GM10847 (cell line): ENCODE results near the gene TMEM255B.

Source experiments
- POLR2A ChIP-seq: IDR thresholded peaks from 2 replicates; pipeline ENCODE4 v1.6.1; 2011; ENCODE audit not compliant: insufficient read length; ENCODE audit errors: extremely low read depth

The TMEM255B gene

DNA sequence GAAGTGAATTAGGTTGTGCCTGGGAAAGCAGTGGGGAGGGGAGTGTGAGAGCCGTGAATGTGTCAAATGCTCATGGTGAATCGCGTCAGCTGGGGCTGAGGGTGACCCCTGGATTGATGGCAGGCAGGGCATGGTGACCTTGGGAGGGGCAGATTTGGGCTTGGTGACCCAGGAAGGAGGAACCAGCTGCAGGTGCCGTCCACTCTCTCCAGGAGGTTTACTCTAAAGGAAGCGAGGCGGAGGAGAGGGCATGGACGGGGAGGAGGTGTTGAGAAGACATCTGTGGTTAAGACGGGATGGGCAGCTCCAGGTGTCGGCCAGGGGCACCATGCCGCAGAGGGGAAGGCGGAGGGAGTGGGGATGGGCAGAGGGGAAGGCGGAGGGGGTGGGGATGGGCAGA is 28.7 kb downstream of the TMEM255B start:
- TF ChIP-seq POLR2A: no peak

DNA sequence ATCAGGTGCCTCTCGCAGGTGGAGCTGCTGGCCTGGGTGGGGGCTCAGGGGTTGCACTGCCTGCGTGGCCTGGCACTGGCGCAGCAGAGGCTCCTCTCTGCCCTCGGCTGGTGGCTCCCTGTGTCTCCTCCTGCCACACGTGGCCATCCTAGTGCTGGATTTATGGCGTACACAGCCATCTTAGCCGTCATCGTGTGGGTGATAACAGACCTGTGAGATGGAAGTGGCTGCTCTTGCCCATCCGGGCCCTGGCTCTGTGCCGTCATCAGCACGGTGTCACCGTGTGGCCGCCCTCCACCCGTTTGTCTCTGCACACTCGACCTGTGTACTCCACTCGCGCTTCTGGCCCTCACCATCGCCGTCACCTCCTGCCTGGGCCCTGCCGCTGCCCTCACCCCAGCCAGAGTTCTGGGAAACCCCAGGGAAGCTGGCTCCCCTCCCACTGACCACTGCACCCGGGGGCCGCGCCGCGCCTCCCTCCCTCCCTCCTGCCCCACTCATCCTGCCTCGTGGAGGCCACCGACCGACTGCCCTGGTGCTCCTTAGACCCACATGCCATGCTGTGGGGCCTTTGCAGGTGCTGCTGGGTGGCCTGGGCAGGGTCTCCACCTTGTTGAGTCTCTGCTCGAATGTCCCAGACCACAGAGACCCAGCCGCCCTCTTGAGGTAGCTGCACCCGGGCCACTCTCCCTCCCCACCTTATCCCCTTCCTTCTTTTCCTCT is 29.5 kb downstream of the TMEM255B start:
- TF ChIP-seq POLR2A: no peak

DNA sequence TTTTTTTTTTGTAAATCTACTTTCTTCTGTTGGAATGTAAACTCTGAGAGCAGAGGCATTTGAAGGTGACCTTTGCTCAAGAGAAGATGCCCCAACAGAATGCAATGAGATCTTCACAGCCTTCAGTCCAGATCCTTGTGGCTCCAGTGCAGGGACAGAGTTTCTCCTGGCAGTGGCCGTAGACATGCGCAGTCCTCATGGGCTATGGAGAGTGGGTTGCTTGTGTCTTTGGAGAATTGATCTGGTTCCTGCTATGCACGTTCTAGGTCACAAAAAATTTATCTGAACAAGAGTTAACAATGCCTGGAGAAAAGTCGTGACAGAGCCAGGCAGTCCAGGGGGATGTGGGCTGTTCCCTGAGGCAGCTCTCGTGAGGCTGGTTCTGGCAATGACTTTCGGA is 30.1 kb downstream of the TMEM255B start:
- no peak for TF ChIP-seq POLR2A

DNA sequence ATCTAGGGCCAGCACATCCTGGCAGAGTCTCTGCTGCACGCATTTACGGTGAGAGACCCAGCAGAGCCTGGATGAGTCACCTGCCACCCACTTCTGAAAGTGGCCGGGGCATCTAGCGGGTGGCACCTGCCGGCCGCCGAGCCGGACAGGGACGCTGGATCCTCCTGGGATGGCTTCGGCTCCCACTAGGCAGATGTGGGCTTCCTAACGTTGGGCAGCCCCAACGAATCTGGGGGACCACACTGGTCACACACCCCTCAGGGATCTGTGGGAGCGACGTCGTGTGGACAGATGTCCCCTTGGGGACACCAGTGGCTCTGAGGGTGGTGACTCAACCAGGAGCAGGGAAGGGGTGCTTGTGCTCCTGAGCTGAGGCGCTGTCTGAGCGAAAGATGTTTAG is 32.2 kb downstream of the TMEM255B start:
- TF ChIP-seq POLR2A: no peak

DNA sequence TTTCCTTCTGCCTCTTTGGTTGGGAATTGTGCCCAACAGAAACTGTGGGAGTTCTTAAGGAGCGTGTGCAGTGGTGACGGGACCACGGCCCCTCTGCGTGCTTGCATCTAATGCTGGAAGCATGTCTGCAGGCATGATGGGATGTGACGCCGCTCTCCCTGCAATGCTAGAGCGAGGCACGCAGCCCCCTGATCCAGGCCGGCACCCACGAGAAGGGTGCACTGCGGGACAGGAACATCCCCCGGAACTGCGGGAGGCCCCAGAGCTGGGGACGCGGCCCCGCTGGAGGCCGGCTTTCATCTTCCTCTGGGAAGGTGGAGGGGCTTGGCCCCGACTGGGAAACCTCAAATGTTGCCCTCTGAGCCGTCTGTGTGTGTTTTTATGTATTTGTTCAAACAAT is 32.7 kb downstream of the TMEM255B start:
- no peak for TF ChIP-seq POLR2A

DNA sequence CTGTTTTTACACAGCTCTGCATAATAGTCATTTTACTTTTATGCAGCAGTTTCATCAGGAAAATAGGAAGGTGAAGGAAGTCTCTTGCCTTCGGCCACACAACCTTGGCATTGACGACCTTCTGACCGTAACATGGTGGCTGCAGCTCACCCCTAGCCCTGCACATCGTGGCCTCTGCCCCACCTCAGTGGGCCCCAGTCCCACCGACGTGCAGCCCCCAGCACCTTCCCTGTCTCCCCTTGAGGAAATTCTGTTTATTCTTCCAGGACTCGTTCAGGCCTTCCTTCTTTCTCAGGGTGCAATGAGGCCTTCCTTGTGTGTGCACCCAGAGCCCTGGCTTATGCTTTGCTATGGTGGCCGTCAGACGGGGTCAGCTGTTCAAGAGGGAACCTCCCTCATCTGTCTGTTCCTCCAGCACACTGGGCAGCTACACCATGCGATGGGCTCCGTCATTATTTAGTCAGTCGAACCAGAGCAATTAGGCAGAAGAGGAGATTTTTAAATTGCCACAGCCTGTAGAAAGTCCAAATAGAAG is 33.3 kb downstream of the TMEM255B start:
- no peak for TF ChIP-seq POLR2A

DNA sequence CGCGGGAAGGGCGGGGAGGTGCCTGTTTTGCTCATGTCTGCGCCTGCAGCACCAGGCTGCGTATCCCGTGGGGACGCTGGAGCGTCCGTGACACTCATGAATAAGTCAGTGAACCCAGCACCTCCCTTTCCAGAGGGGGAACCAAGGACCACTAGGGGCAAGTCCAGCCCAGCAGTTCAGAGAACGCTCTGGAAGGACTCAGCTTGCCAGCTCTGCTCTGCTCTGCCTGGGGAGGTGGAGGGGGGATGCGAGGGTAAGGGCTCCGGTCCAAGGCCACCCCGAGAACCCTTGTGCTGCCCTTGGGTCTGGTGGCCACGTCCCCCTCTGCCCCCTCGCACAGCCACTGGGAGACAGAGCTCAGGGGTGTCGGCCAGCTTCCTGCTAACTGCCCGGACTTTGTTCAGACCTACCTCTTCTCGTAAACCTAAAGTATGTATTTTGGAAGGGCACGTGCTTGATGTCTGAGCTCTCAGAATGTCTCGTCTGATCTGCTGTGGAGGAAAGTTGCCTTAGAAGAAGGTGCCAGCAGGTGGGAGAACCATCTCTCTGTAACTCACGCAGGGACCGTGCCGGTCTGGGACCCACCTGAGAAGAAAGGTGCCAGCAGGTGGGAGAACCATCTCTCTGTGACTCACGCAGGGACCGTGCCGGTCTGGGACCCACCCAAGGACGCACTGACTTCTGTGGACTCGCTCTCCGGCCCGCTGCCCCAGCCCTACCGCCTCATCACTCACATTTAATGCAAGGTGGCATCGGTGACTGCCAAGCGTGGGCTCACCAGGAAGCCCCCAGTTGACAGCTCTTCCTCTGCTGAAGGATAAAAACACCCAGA is 34.1 kb downstream of the TMEM255B start:
- no peak for TF ChIP-seq POLR2A

DNA sequence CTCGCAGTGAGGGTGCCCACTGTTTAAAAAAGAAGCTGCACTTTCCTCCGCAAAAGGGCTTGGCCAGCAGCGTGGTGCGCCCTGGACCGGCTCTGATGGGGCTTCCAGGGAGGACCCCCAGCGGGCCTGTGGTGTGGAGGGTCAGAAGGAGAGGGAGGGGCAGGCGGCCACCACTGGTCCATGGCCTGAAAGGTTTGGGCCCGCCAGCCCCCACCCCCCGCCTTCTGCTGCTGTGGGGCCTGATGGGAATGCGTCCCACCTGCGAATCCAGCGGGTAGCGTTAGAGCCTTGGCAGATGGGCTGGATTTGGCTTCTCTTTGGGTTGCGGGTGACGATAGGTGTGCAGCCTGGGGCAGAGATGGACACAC is 34.7 kb downstream of the TMEM255B start:
- no peak for TF ChIP-seq POLR2A

DNA sequence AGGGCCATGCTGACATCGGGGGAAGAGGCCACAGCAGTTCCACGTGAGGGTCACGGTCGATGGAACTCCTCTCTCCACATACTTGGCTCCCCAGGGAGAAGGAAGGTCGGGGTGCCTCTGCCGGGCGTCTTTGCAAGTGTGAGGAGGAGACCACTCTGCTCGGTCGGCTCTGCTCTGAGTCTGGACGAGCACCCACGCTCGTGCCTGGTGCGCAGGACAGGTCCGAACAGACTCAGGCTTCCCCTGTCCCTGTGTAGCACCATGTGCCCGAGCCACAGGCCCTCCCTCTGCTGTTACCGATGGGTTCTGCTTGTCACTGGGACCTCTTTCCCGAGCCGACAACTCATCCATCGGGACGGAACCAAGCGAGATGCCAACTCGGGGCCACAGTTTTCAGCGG is 35.1 kb downstream of the TMEM255B start:
- no peak for TF ChIP-seq POLR2A

DNA sequence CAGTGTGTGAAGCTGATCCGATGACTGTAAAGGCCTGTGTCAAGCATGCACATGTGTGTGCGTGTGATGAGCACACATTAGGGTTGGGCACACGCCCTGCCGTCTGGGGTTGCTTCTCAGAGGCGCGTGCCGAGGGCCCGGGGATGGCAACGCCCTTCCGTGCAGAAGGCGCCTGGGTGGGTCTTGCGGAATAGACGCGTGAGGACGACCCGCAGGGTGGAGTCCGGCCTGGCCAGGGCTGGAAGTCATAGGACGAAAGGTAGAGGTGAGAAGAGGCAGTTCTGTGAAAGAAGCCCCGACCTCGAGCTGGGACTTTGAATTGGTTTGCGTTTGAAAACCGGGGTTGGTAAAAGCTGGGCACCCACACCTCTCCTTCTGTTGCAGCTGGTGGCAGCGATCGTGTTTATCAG is 35.7 kb downstream of the TMEM255B start:
- TF ChIP-seq POLR2A: no peak

DNA sequence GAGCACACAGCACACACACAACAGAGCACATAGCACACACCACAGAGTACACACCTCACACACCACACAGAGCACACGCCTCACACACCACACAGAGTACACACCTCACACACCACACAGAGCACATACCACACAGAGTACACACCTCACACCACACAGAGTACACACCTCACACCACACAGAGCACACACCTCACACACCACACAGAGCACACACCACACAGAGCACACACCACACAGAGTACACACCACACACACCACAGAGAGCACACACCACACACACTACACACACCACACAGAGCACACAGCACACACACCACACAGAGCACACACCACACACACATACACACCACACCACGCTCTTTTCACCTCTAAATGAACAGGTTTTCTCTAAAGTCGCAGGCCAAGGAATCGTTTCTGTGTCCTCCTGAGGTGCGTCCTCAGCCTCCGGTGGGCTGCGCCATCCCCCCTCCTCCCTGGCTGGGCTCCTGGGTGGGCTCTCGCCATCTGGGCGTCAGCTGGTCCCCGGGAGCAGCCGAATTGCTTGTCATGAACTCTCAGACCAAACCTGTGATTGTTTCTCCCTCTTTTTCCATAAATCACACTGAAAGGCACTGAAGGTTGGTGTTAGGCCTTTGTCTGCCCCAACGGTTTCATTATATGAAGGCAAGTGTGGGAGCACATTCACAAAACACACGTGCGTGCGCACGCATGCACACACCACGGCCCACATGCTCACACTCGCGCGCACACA is 37.4 kb downstream of the TMEM255B start:
- TF ChIP-seq POLR2A: no peak

DNA sequence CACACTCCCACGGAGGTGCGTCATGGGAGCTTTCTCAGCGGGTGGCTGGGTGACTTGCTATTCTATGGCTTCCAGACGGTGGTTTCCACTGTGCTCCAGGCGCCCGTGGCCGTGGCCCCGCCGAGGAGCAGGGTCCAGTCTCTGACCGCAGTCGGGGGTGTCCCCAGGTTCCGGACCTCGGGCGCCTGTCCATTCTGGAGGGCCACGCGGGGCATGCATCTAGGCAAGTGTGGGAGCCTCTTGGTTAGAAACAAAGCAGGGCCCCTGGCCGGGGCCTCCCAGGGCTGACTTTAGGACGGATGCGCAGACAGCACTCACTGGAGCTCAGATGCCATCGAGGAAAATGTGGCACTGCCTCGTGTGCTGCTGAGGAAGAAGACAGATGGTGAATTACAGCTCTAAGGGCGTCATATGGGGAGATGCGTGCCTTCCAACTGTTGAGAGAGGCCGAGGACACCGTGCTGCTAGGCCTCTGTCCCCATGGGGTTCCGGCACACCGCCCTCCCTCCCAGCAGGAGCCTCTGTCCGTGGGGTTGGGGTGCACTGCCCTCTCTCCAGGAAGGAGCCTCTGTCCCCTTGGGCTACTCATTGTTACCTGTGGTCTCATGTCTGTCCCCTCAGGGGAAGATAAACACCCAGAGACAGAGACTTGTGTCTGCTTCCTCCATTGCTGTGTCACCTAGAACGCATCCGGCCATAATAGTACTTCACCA is 38.1 kb downstream of the TMEM255B start:
- TF ChIP-seq POLR2A: no peak

DNA sequence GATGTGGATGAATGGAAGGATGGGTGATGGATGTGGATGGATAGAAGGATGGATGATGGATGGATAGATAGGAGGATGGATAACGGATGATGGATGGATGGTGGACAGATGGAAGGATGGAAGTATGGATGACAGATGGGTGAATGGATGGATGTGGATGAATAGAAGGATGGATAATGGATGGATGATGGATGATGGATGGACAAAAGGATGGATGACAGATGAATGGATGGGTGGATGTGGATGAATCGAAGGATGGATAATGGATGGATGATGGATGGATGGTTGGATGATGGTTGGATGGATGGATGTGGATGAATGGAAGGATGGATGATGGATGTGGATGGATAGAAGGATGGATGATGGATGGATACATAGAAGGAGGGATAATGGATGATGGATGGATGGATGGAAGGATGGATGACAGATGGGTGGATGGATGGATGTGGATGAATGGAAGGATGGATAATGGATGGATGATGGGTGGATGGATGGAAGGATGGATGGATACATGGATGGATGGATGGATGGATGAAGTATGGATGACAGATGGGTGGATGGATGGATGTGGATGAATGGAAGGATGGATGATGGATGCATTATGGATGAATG is 39.3 kb downstream of the TMEM255B start:
- TF ChIP-seq POLR2A: no peak

DNA sequence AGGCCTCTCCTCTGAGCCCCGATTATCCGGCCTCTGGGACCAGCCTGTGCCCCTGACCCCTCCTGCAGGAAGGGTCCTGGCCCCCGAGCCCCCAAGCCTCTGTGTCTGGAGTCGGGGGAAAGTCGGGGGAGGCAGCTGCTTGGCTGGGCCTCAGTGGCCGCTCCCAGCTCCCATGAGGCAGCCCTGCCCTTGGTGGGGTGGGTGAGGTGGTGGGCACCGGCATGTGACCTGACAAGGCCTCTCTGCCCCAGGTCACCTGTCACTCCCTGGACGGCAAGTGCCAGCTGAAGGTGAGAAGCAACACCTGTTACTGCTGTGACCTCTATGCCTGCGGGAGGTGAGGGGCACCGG is 41.5 kb downstream of the TMEM255B start:
- no peak for TF ChIP-seq POLR2A
